ENCODE measurements around the gene EIF1AD.
"Not testable (repeated sequence)": the region's sequence is repeated elsewhere in the genome, so short reads cannot be mapped to it uniquely, and the experiment has no call there.

EIF1AD gene

GRCh38 chr11:66020618-66021357 lies 18.8 kb upstream of the EIF1AD start:
- no peak for DNase-seq

- no peak for DNase-seq
Measured at GRCh38 chr11:66020212-66020611, 18.3 kb upstream of the EIF1AD start.

GRCh38 chr11:66017321-66017720 lies 15.4 kb upstream of the EIF1AD start:
- no peak for DNase-seq

GRCh38 chr11:66016793-66017177 lies 14.8 kb upstream of the EIF1AD start:
- no peak for DNase-seq

GRCh38 chr11:66015936-66016792 lies 14.2 kb upstream of the EIF1AD start:
- no peak for DNase-seq

GRCh38 chr11:66015454-66015881 lies 13.5 kb upstream of the EIF1AD start:
- DNase-seq = no peak

GRCh38 chr11:66014804-66015453 lies 13.0 kb upstream of the EIF1AD start:
- DNase-seq = no peak

GRCh38 chr11:66013762-66014100 lies 11.8 kb upstream of the EIF1AD start:
- no peak for DNase-seq

GRCh38 chr11:66012946-66013761 lies 11.2 kb upstream of the EIF1AD start:
- no peak for DNase-seq

GRCh38 chr11:66012371-66012945 lies 10.5 kb upstream of the EIF1AD start:
- DNase-seq = no peak

- no peak for DNase-seq
Measured at GRCh38 chr11:66011785-66012303, 9.9 kb upstream of the EIF1AD start, which contains the start of gene CST6. Gene CST6 (plus strand): TSS chr11:66012008. CDS start chr11:66012045, 37 bp downstream.

- DNase-seq = no peak
Measured at GRCh38 chr11:66011239-66011784, 9.4 kb upstream of the EIF1AD start.

GRCh38 chr11:66010036-66010435 lies 8.1 kb upstream of the EIF1AD start:
- DNase-seq = not testable (repeated sequence)

GRCh38 chr11:66008468-66009101 lies 6.6 kb upstream of the EIF1AD start:
- no peak for DNase-seq

GRCh38 chr11:66008095-66008467 lies 6.1 kb upstream of the EIF1AD start:
- DNase-seq = no peak

- DNase-seq = no peak
Measured at GRCh38 chr11:66007201-66007634, 5.3 kb upstream of the EIF1AD start.

GRCh38 chr11:66006891-66007176 lies 4.9 kb upstream of the EIF1AD start:
- DNase-seq = no peak

GRCh38 chr11:66006134-66006890 lies 4.4 kb upstream of the EIF1AD start:
- no peak for DNase-seq

- DNase-seq = no peak
Measured at GRCh38 chr11:66004186-66004585, 2.2 kb upstream of the EIF1AD start.

GRCh38 chr11:66003291-66003690 lies 1.3 kb upstream of the EIF1AD start:
- DNase-seq = no peak

All from NCI-H1105 treated with DMSO at 0.1 percent for 48 hours (cell line).